ENCODE data around the gene KIR2DL4. TPM values are rescaled to one million over a fixed set of nuclear protein-coding genes. Genes with fewer than 3 reads are reported as not detected.
"Not testable (repeated sequence)": the region's sequence is repeated elsewhere in the genome, so short reads cannot be mapped to it uniquely, and the experiment has no call there.

KIR2DL4 gene
- total RNA-seq: not detected in 2 replicates

GRCh38 chr19:54803410-54803809 is at the start of gene KIR2DL4:
TSS of gene KIR2DL4 (plus strand) at chr19:54803610. CDS start at chr19:54803652, 42 bp downstream.
- no peak within 1 kb of the TSS for H3K4me3 ChIP-seq (ENCODE audit: low read depth, low read length)
- no peak for TF ChIP-seq CTCF (conservative IDR thresholded peaks at IDR 0.05; ENCODE audit: low read depth, low read length)
- no peak for DNase-seq (ENCODE audit: low read depth)

GRCh38 chr19:54756204-54757110 is 47.0 kb upstream of the KIR2DL4 start:
- DNase-seq (ENCODE audit: low read depth): not testable (repeated sequence)

GRCh38 chr19:54758577-54758976 is 44.8 kb upstream of the KIR2DL4 start:
- H3K4me3 ChIP-seq (ENCODE audit: low read depth, low read length); DNase-seq (ENCODE audit: low read depth): not testable (repeated sequence)

More at GRCh38 chr19:54756204-54757110, 47.0 kb upstream of the KIR2DL4 start:
- H3K4me3 ChIP-seq (ENCODE audit: low read depth, low read length): not testable (repeated sequence)

GRCh38 chr19:54764219-54764618 is 39.2 kb upstream of the KIR2DL4 start:
- not testable (repeated sequence) for H3K4me3 ChIP-seq (ENCODE audit: low read depth, low read length); DNase-seq (ENCODE audit: low read depth)

- H3K4me3 ChIP-seq (ENCODE audit: low read depth, low read length); DNase-seq (ENCODE audit: low read depth): not testable (repeated sequence)
Measured at GRCh38 chr19:54766464-54766863, 36.9 kb upstream of the KIR2DL4 start.

GRCh38 chr19:54769646-54770045 is 33.8 kb upstream of the KIR2DL4 start, which contains the start of gene KIR2DL1:
TSS of gene KIR2DL1 (plus strand) at chr19:54769793. CDS start at chr19:54769851, 58 bp downstream.
- not testable (repeated sequence) for DNase-seq (ENCODE audit: low read depth); H3K4me3 ChIP-seq (ENCODE audit: low read depth, low read length)

- not testable (repeated sequence) for H3K4me3 ChIP-seq (ENCODE audit: low read depth, low read length); DNase-seq (ENCODE audit: low read depth)
Measured at GRCh38 chr19:54770511-54770910, 32.9 kb upstream of the KIR2DL4 start.

GRCh38 chr19:54771018-54771960 is 32.1 kb upstream of the KIR2DL4 start:
- H3K4me3 ChIP-seq (ENCODE audit: low read depth, low read length); DNase-seq (ENCODE audit: low read depth): not testable (repeated sequence)

GRCh38 chr19:54772666-54773065 is 30.7 kb upstream of the KIR2DL4 start:
- DNase-seq (ENCODE audit: low read depth); H3K4me3 ChIP-seq (ENCODE audit: low read depth, low read length): not testable (repeated sequence)

GRCh38 chr19:54775095-54775815 is 28.2 kb upstream of the KIR2DL4 start:
- H3K4me3 ChIP-seq (ENCODE audit: low read depth, low read length); DNase-seq (ENCODE audit: low read depth): not testable (repeated sequence)

- not testable (repeated sequence) for DNase-seq (ENCODE audit: low read depth); H3K4me3 ChIP-seq (ENCODE audit: low read depth, low read length)
Measured at GRCh38 chr19:54775830-54776229, 27.6 kb upstream of the KIR2DL4 start.

GRCh38 chr19:54777851-54778250 is 25.6 kb upstream of the KIR2DL4 start:
- DNase-seq (ENCODE audit: low read depth): not testable (repeated sequence)

GRCh38 chr19:54778896-54779295 is 24.5 kb upstream of the KIR2DL4 start:
- not testable (repeated sequence) for H3K4me3 ChIP-seq (ENCODE audit: low read depth, low read length); DNase-seq (ENCODE audit: low read depth)

More at GRCh38 chr19:54777851-54778250, 25.6 kb upstream of the KIR2DL4 start:
- H3K4me3 ChIP-seq (ENCODE audit: low read depth, low read length): not testable (repeated sequence)

GRCh38 chr19:54782916-54783315 is 20.5 kb upstream of the KIR2DL4 start:
- H3K4me3 ChIP-seq (ENCODE audit: low read depth, low read length); DNase-seq (ENCODE audit: low read depth): not testable (repeated sequence)

GRCh38 chr19:54786091-54786723 is 17.2 kb upstream of the KIR2DL4 start:
- not testable (repeated sequence) for DNase-seq (ENCODE audit: low read depth); H3K4me3 ChIP-seq (ENCODE audit: low read depth, low read length)

- H3K4me3 ChIP-seq (ENCODE audit: low read depth, low read length); DNase-seq (ENCODE audit: low read depth): not testable (repeated sequence)
Measured at GRCh38 chr19:54788154-54788553, 15.3 kb upstream of the KIR2DL4 start.
